Fibroblast of skin of back (primary cell): Measurements from ENCODE around the gene DPY19L2. TPM values are rescaled to one million over a fixed set of nuclear protein-coding genes. Genes with fewer than 3 reads are reported as not detected.
"Not testable (repeated sequence)": the region's sequence is repeated elsewhere in the genome, so short reads cannot be mapped to it uniquely, and the experiment has no call there.

Source experiments
- DNase-seq: peaks from one replicate; pipeline ENCODE4 v3.0.0-alpha.2; 2013
- polyA plus RNA-seq, 2 experiments: library from polyadenylated mRNA; unstranded; fragments of 120-200 nt; gene quantifications; one replicate each; pipeline ENCODE4 v1.2.1, GENCODE V29; 2013; ENCODE audit not compliant: insufficient read length in 2 of 2

DPY19L2 gene
- 1.2 TPM for polyA plus RNA-seq (2013, experiment 1 of 2; ENCODE audit: insufficient read length)
- 0.71 TPM for polyA plus RNA-seq (2013, experiment 2 of 2; ENCODE audit: insufficient read length)

GRCh38 chr12:63668028-63668799 lies at the start of gene DPY19L2:
Gene DPY19L2, minus strand, starts transcription at chr12:63668493. Its CDS starts 100 bp downstream, at chr12:63668393.
- peak; percentile 56 for DNase-seq

GRCh38 chr12:63716891-63717290 lies 48.6 kb upstream of the DPY19L2 start:
- DNase-seq: not testable (repeated sequence)

- not testable (repeated sequence) for DNase-seq
These were observed 46.9 kb upstream of the DPY19L2 start for GRCh38 chr12:63715107-63715625.

- DNase-seq: not testable (repeated sequence)
These were observed 46.1 kb upstream of the DPY19L2 start for GRCh38 chr12:63714409-63714808.

- not testable (repeated sequence) for DNase-seq
These were observed 45.4 kb upstream of the DPY19L2 start for GRCh38 chr12:63713681-63714075.

GRCh38 chr12:63712979-63713680 lies 44.8 kb upstream of the DPY19L2 start:
- not testable (repeated sequence) for DNase-seq

GRCh38 chr12:63712376-63712974 lies 44.2 kb upstream of the DPY19L2 start:
- peak; percentile 27 for DNase-seq

GRCh38 chr12:63711339-63711738 lies 43.0 kb upstream of the DPY19L2 start:
- peak; percentile 71 for DNase-seq

GRCh38 chr12:63706336-63706735 lies 38.0 kb upstream of the DPY19L2 start:
- no peak for DNase-seq

GRCh38 chr12:63699678-63700382 lies 31.5 kb upstream of the DPY19L2 start:
- not testable (repeated sequence) for DNase-seq

- not testable (repeated sequence) for DNase-seq
These were observed 30.7 kb upstream of the DPY19L2 start for GRCh38 chr12:63699011-63699410.

GRCh38 chr12:63690837-63691236 lies 22.5 kb upstream of the DPY19L2 start:
- DNase-seq: not testable (repeated sequence)

GRCh38 chr12:63689141-63689540 lies 20.8 kb upstream of the DPY19L2 start:
- not testable (repeated sequence) for DNase-seq

GRCh38 chr12:63686623-63687022 lies 18.3 kb upstream of the DPY19L2 start:
- DNase-seq: not testable (repeated sequence)

- DNase-seq: not testable (repeated sequence)
These were observed 17.5 kb upstream of the DPY19L2 start for GRCh38 chr12:63685789-63686188.

- not testable (repeated sequence) for DNase-seq
These were observed 14.3 kb upstream of the DPY19L2 start for GRCh38 chr12:63682617-63683016.

GRCh38 chr12:63680758-63681157 lies 12.5 kb upstream of the DPY19L2 start:
- DNase-seq: peak; percentile 43

- DNase-seq: not testable (repeated sequence)
These were observed 4.3 kb upstream of the DPY19L2 start for GRCh38 chr12:63672550-63672949.

GRCh38 chr12:63669936-63670335 lies 1.6 kb upstream of the DPY19L2 start:
- peak; percentile 51 for DNase-seq

- not testable (repeated sequence) for DNase-seq
These were observed 1.1 kb upstream of the DPY19L2 start for GRCh38 chr12:63669427-63669826.

- peak; percentile 14 for DNase-seq
These were observed 590 bp upstream of the DPY19L2 start for GRCh38 chr12:63668800-63669365.

- DNase-seq: not testable (repeated sequence)
These were observed 5.3 kb downstream of the DPY19L2 start for GRCh38 chr12:63663005-63663404.
